ENCODE data around the gene KCNH8.

Gene KCNH8

GRCh38 chr3:19574268-19574667, 426.0 kb downstream of the KCNH8 start:
- Mint-ChIP-seq H3K36me3 (ENCODE audit: low read depth) (no peaks in the 10 kb centered on the region), H3K9me3 (no peaks in the 10 kb centered on the region), H3K4me1 (ENCODE audit: low read depth) (no peaks in the 10 kb centered on the region), H3K4me3 (no peak overlapping the region), H3K27me3 (no peaks in the 10 kb centered on the region), H3K27ac (no peak overlapping the region)

- no peaks in the 10 kb centered on the region for H3K27me3 Mint-ChIP-seq
- H3K27ac Mint-ChIP-seq, result no peak overlapping the region
- no peak overlapping the region for H3K4me3 Mint-ChIP-seq
- H3K36me3 Mint-ChIP-seq (ENCODE audit: low read depth), result no peaks in the 10 kb centered on the region
- H3K9me3 Mint-ChIP-seq, result no peaks in the 10 kb centered on the region
- H3K4me1 Mint-ChIP-seq (ENCODE audit: low read depth), result no peaks in the 10 kb centered on the region
Measured at GRCh38 chr3:19576343-19576742, 428.0 kb downstream of the KCNH8 start.

All from stimulated activated naive CD8-positive, alpha-beta T cell treated with anti-CD3 and anti-CD28 coated beads, Interleukin-15, Interleukin-2, amounts not matched to agents 100 ng/mL and 50 ng/mL, for 24 hours (primary cell).